GM18951 (cell line): Measurements from ENCODE around the gene GOT1.

Experiments
- POLR2A ChIP-seq: IDR thresholded peaks from 4 replicates; pipeline ENCODE4 v1.6.1; 2011; ENCODE audit warnings: mild to moderate bottlenecking; ENCODE audit not compliant: insufficient read length, insufficient read depth; ENCODE audit errors: extremely low read depth
- in situ Hi-C: fragments of 300-500 bp; cut with MboI; formaldehyde crosslinking; loops from one replicate; pipeline ENCODE4 v1.12.0; 2022; ENCODE audit warnings: low sequenced_read_pairs, mixed read lengths, inconsistent platforms; ENCODE audit not compliant: unreplicated experiment

The GOT1 gene

GRCh38 chr10:99430451-99431189, at the start of gene GOT1:
Gene GOT1 (minus strand): TSS chr10:99430624. CDS start chr10:99430565, 59 bp downstream.
- TF ChIP-seq POLR2A, result peak; percentile 80
- in situ Hi-C loops, result no loop called here

- in situ Hi-C loops, result no loop called here
These were observed 39.9 kb upstream of the GOT1 start for GRCh38 chr10:99470327-99470726.

GRCh38 chr10:99467236-99467999, 37.0 kb upstream of the GOT1 start:
- in situ Hi-C loops, result no loop called here
- no peak for TF ChIP-seq POLR2A

More at GRCh38 chr10:99470327-99470726, 39.9 kb upstream of the GOT1 start:
- no peak for TF ChIP-seq POLR2A

GRCh38 chr10:99466632-99467223, 36.3 kb upstream of the GOT1 start:
- no peak for TF ChIP-seq POLR2A
- in situ Hi-C loops, result no loop called here

- TF ChIP-seq POLR2A, result no peak
- in situ Hi-C loops, result no loop called here
These were observed 30.8 kb upstream of the GOT1 start for GRCh38 chr10:99461230-99461629.

- in situ Hi-C loops, result no loop called here
- no peak for TF ChIP-seq POLR2A
These were observed 29.6 kb upstream of the GOT1 start for GRCh38 chr10:99460070-99460469.

GRCh38 chr10:99459217-99459616, 28.8 kb upstream of the GOT1 start:
- TF ChIP-seq POLR2A, result no peak
- in situ Hi-C loops, result loop anchor here (10.0 kb wide), 1 partner anchor 256 kb away; no protein-coding TSS in a partner anchor

- no peak for TF ChIP-seq POLR2A
- in situ Hi-C loops, result loop anchor here (10.0 kb wide), 1 partner anchor 257 kb away; no protein-coding TSS in a partner anchor
These were observed 27.4 kb upstream of the GOT1 start for GRCh38 chr10:99457813-99458212.

GRCh38 chr10:99456931-99457288, 26.5 kb upstream of the GOT1 start:
- TF ChIP-seq POLR2A, result no peak
- in situ Hi-C loops, result loop anchor here (10.0 kb wide), 1 partner anchor 258 kb away; no protein-coding TSS in a partner anchor

GRCh38 chr10:99456207-99456930, 25.9 kb upstream of the GOT1 start:
- TF ChIP-seq POLR2A, result no peak
- in situ Hi-C loops, result loop anchor here (10.0 kb wide), 1 partner anchor 258 kb away; no protein-coding TSS in a partner anchor

GRCh38 chr10:99451981-99452380, 21.6 kb upstream of the GOT1 start:
- TF ChIP-seq POLR2A, result no peak
- in situ Hi-C loops, result loop anchor here (10.0 kb wide), 1 partner anchor 263 kb away; no protein-coding TSS in a partner anchor

GRCh38 chr10:99451499-99451788, 21.0 kb upstream of the GOT1 start:
- no peak for TF ChIP-seq POLR2A
- in situ Hi-C loops, result loop anchor here (10.0 kb wide), 1 partner anchor 263 kb away; no protein-coding TSS in a partner anchor
